ENCODE results near the gene GET4.

The GET4 gene

GRCh38 chr7:876077-876971 is at the start of gene GET4:
TSS of gene GET4 (plus strand) at chr7:876554. CDS start at chr7:876646, 92 bp downstream.
- no peak for TF ChIP-seq CTCF (IDR thresholded peaks at IDR 0.05)

GRCh38 chr7:828793-829561 is 47.4 kb upstream of the GET4 start:
- TF ChIP-seq CTCF (IDR thresholded peaks at IDR 0.05) = no peak

GRCh38 chr7:830069-830468 is 46.3 kb upstream of the GET4 start:
- no peak for TF ChIP-seq CTCF (IDR thresholded peaks at IDR 0.05)

GRCh38 chr7:831596-832166 is 44.7 kb upstream of the GET4 start:
- no peak for TF ChIP-seq CTCF (IDR thresholded peaks at IDR 0.05)

GRCh38 chr7:832167-832967 is 44.0 kb upstream of the GET4 start, which contains the start of gene SUN1:
TSS of gene SUN1 (plus strand) at chr7:832476. CDS start at chr7:832525, 49 bp downstream.
- TF ChIP-seq CTCF (IDR thresholded peaks at IDR 0.05) = no peak

- no peak for TF ChIP-seq CTCF (IDR thresholded peaks at IDR 0.05)
Observed at GRCh38 chr7:832968-833424, 43.4 kb upstream of the GET4 start.

Data from LNCAP (cell line).